Sigmoid colon (tissue), 4 donors: ENCODE data around the gene MGMT.

Experiments
- EP300 ChIP-seq, 4 donors: sonication (generic); formaldehyde crosslinking; IDR thresholded peaks; one replicate each; pipeline ENCODE4 v1.6.1; 2017; ENCODE audit warnings: antibody characterized with exemption in 4 of 4
- POLR2A ChIP-seq, 2 donors: fragments of 450-650 bp; IDR thresholded peaks; one replicate each; pipeline ENCODE4 v1.6.1; 2016; ENCODE audit warnings: antibody characterized with exemption in 2 of 2, mild to moderate bottlenecking in 2 of 2, moderate library complexity in 2 of 2
- POLR2AphosphoS5 ChIP-seq, 4 donors: sonication (generic); formaldehyde crosslinking; IDR thresholded peaks; one replicate each; pipeline ENCODE4 v1.6.1; 2017; ENCODE audit warnings: antibody characterized with exemption in 4 of 4
- TF ChIP-seq, protein P1 (sequence below), 4 experiments: fragments of 450-650 bp in 3 of 4; fragments of 200-600 bp in 1 of 4; IDR thresholded peaks; one replicate each; pipeline ENCODE4 v1.5.1; 2016 to 2019; ENCODE audit warnings: antibody characterized with exemption in 4 of 4, mild to moderate bottlenecking in 3 of 4, moderate library complexity in 2 of 4

DNA sequence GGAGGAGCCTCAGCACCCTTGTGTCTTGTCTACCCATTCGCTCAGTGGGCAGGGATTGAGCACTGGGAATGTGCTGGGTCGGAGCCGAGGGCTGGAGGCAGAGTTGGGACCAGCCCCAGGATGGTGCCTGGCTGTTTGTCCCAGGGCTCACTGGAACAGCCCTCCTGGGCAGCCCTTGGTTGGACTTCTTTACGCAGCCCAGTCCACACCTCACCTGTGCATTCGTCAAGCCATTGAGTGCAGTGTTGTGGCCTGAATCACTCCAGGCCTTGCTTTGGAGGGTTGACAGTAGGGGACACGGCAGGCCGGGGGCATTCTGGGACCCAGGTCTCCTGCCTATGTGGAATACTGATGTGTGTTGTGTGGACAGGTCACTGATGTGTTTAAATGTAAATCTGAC lies 229.6 kb downstream of the MGMT start:
- TF ChIP-seq POLR2A (IDR thresholded peaks at IDR 0.05): no peak
- TF ChIP-seq, protein P1, sequence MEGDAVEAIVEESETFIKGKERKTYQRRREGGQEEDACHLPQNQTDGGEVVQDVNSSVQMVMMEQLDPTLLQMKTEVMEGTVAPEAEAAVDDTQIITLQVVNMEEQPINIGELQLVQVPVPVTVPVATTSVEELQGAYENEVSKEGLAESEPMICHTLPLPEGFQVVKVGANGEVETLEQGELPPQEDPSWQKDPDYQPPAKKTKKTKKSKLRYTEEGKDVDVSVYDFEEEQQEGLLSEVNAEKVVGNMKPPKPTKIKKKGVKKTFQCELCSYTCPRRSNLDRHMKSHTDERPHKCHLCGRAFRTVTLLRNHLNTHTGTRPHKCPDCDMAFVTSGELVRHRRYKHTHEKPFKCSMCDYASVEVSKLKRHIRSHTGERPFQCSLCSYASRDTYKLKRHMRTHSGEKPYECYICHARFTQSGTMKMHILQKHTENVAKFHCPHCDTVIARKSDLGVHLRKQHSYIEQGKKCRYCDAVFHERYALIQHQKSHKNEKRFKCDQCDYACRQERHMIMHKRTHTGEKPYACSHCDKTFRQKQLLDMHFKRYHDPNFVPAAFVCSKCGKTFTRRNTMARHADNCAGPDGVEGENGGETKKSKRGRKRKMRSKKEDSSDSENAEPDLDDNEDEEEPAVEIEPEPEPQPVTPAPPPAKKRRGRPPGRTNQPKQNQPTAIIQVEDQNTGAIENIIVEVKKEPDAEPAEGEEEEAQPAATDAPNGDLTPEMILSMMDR (IDR thresholded peaks at IDR 0.05): no peak
- no peak for TF ChIP-seq POLR2AphosphoS5 (IDR thresholded peaks at IDR 0.05)
- TF ChIP-seq EP300 (IDR thresholded peaks at IDR 0.05): no peak
